ENCODE measurements around the gene RBCK1.
"Not testable (repeated sequence)": the region's sequence is repeated elsewhere in the genome, so short reads cannot be mapped to it uniquely, and the experiment has no call there.

RBCK1 gene

GRCh38 chr20:440148-440547 is 32.0 kb downstream of the RBCK1 start:
- DNase-seq, result no peak

DNA sequence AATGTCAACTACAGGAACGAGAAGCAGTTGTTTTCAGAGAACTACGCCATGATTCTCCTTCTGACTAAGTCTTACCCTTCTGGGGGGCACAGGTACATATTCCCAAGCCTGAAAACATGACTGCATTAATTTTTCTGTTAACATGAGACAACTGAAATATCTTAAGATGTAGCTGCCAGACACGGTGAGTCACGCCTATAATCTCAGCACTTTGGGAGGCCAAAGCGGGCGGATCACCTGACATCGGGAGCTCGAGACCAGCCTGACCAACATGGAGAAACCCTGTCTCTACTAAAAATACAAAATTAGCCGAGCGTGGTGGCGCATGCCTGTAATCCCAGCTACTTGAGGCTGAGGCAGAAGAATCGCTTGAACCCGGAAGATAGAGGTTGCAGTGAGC is 32.5 kb downstream of the RBCK1 start:
- DNase-seq, result no peak

DNA sequence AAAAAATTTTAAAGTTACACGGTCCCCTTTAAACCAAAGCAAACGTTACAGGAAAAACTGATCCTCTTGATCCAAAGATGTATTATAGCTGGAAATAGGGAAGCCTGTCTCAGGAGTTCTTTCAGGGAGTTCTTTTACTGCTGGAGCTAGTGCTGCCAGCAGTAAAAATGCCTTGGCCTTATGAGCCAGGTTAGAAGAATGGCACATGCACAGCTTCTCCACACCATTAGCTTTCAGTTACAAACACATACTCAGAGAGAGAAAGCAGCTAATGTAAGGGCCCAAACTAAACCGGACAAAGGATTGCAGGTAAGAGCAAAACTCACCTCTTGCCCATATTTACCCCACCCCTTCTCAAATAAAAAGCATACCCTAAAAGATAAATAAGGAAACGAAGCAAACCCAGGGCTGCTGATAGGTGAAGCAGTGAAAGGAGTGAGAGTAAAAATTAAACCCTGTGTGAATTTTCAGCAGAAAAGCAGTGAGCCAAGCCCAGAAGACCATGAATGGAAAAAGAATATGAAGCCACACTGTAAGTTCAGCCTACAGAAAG is 35.2 kb downstream of the RBCK1 start:
- DNase-seq, result no peak

- DNase-seq, result no peak
Measured at GRCh38 chr20:444117-444516, 36.0 kb downstream of the RBCK1 start.

DNA sequence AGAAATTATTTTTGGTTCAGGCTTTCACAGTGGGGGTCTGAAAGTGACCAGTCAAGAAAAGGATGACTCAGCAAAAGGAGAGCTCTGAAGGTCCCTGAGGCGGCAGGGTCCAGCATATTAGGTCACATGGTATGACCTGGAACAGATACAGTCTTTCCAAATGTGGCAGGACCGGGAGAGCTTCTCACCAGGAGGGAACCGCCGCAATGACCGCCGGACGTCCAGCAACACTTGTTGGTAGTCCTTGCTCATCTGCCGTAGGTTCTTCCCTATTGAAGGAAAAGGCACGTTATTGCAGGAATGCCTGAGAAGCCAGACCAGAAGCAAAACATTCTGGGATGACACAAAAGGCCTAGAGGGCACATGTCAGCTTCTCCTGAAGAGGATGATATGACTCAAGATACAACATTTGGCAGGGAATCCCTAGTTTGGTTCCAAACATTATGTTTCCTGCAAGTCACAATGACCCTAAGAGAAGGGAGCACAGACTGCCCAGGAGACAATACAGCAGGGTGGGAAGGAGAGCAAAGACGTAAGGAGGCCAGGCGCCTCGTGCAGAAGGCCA is 36.8 kb downstream of the RBCK1 start:
- DNase-seq, result no peak

DNA sequence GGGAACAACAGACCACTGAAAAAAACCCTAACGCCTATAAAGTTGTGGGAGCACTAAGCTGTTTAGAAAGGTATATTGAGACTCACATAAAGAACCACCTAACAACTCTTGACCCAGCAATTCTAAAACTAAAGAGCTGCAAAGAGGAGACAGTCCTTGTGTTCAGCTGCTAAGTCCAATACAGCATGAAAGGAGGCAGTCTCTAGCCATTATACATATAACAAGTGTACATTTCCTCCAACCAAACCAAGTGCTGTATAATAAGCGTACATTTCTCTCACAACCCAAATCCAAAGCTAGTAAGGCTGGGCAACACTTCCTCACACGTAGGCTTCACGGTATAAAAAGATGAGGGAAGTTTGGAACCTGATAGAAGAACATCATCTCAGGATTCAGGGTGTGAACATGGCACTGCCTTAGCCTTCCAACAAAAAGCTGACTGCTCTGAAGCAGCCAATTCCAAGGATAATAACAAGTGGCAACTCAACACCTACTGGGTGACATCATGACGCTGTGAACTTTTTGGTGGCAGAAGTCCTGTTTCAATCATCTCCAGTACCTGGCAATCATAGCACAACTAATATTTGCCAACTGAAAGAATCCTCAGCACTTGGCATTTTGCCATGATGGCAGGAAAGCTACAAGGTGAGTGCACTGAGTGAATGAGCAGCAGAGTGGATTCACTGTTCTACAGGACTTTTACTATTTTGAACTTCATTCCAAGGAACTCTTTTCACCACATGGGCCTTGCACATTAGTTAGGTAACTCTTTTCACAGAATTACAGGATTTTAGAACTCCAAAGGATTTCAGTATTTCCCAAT is 37.6 kb downstream of the RBCK1 start:
- no peak for DNase-seq

- DNase-seq, result not testable (repeated sequence)
Measured at GRCh38 chr20:452021-452420, 43.9 kb downstream of the RBCK1 start.

DNA sequence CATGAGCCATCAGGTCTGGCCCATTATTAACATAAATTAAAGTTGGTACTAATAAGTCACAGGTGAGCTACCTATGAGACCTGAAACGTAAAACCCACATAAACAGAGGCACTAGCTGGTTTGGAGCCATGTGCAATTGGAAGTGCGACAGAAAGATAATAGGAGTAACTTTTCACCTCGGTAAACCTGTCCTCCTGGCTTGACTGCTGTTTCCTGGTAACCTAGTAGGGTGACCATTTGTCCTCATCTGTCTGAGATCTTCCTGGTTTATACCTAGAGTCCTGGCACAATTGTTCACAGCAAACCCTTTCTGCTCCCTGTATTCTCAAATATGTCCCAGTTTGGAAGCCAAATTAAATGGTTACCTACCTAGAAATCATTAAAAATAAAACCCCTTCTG is 46.9 kb downstream of the RBCK1 start:
- no peak for DNase-seq

DNA sequence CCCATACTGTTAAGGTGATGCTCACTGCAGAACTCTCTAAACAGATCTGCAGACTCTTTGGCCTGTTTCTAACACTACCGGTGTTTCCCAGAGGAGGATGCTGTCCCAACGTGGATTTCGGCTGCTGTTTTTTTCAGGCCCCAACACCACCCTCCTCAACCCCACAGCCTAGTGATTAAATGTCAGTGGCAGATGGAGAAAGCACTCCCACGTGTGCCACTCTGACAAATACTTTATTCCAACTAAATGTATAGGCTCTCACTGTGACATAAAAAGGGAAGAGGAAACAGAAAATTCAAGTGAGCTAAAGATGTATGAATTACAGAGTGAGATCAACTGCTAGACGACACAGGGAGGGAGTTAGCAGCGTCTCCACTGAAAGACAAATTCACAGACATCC is 50.7 kb downstream of the RBCK1 start:
- DNase-seq, result no peak

DNA sequence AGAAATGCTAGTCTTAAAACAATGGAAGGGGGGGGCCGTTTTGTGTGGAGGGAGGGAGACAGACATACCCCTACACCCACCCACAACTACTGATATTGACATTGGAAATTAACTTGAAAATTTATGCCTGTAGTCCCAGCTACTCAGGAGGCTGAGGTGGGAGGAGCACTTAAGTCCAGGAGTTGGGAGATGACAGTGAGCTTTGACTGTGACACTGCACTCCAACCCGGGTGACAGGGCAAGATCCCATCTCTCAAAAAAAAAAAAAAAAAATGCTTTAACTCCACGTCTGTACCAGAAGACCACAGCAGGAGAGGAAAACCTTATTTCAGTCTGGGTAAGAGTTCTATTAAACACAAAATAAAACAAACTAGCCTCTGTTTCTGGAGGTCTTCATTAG is 52.1 kb downstream of the RBCK1 start:
- no peak for DNase-seq

DNA sequence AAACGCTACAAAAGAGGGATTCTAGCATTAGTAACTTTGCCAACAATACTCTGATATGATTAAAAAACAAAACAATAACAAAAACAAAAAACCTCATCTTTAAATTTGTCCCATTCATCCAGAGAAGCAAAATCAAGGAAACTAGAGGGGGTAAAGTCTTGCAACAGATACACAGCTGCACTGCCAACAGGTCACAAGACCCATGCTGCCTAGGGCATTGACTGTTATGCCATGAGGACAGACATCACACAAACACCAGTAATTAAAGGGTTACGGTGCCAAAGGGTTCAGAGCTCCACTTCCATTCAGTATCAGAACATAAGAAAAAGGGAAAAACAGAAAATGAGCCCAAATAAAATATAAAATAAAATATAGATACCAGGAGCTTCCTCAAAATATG is 52.6 kb downstream of the RBCK1 start:
- no peak for DNase-seq

DNA sequence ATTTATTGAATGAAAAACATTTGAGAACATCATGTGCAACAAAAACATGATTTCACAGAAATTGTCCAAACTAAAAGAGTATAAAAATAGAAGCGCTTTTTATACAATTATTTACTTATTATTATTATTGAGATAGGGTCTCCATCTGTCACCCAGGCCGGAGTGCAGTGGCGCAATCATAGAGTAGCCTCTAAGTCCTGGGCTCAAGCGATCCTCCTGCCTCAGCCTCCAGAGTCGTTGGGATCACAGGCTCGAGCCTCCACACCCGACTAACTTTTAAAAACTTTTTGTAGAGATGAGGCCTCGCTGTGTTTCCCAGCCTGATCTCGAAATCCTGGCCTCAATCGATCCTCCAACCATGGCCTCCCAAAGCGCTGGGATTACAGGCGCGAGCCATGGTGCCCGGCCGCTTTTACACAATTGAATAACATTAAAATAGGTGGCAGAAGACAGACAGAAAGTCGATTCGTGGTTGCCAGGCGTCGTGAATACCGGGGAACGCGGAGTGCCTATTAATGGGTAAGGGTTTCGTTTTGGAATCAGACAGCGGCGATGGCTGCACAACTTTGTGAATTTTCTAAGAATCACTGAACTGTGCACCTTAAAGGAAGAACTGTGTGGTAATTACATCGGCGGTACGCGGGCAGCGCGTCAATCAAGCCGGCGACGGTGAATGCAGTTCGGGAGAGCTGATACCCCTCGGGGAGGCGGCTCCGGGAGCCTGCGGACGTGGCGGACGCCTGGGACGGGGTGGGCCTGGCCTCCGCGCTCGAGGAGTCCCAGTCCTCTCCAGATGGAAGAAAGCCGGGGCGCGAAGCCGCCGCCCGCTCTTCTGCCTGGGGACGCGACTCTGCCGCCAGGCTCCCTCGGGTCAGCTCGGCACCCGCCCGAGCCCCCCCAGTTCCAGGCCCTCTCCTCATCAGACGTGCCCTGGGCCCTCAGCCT is 53.4 kb downstream of the RBCK1 start:
- peak; percentile 11 to 16 for DNase-seq

DNA sequence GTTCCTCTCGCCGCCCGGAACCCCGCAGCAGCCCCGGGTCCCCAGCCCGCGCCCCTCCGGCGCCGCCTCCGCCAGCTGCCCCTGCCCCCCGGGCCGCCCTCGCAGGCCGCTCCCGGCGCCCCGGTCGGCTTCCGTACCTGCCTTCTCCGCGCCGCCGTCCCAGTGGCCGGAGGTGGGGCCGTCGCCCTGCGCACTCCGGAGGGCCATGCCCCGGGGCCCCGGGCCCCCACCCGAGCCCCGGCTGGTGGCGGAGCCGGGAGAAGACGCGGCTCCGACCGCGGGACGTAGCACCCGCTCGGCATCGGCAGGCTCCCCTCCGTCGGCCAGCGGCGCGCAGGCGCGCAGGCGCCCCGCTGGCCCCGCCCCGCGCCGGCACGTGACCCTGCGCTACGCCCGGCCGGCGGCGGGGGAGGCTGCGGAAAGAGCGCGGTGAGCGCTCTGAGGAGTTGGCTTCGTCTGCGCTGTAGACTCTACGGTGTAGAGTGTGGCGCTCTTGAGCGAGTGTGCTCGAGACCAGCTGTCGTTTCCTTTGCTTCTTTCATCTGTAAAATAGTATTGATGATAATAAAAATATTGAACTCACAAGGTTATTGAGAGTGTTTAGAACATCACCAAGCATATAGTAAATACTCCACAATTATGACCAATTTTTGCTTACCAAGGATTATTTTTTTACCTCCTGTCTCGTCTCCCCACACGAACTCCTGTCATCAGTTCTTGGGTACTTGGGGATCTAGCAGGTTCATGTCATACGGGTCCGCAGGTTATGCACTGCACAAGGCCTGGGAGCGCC is 54.3 kb downstream of the RBCK1 start, which contains the start of gene TBC1D20:
Gene TBC1D20, minus strand, starts transcription at position 335 of the 793 bp plus-strand sequence. Its CDS starts 128 bp downstream, at position 207.
- DNase-seq, result peak; percentile 50 to 95

- no peak for DNase-seq
Measured at GRCh38 chr20:467755-468154, 59.7 kb downstream of the RBCK1 start.

DNA sequence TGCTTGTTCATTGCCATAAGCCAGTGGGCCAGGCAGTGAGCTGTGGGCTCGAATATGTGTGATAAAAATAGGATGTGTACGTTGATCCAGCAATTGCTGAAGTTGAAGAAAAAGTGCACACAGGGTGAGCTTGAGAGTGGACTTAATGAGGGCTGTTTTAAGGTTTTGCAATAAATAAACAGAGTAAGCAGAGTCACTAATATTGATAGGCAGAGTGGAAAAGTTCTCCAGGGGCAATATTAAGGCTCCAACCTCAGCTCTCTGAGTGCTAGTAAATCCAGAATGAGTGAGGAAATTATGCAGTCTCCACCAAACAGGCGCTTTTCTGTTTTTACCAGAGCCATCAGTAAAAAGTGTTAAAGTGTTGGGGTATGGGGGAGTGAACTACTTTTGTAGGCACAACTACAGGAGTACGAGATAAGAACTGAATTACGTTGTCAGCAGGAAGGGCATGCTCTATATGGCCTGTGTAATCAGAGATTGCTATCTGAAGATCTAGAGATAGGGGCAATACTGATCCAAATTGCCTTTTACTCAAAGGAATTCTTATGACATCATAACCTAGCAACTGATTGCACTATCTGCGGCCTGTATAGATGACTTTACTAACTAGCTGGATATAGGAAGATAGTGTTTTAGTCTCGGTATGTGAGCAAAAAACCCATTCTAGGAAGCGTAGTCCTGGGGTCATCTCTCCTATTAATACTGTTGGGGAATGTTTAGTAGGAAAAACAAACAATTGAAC is 61.8 kb downstream of the RBCK1 start:
- no peak for DNase-seq

DNA sequence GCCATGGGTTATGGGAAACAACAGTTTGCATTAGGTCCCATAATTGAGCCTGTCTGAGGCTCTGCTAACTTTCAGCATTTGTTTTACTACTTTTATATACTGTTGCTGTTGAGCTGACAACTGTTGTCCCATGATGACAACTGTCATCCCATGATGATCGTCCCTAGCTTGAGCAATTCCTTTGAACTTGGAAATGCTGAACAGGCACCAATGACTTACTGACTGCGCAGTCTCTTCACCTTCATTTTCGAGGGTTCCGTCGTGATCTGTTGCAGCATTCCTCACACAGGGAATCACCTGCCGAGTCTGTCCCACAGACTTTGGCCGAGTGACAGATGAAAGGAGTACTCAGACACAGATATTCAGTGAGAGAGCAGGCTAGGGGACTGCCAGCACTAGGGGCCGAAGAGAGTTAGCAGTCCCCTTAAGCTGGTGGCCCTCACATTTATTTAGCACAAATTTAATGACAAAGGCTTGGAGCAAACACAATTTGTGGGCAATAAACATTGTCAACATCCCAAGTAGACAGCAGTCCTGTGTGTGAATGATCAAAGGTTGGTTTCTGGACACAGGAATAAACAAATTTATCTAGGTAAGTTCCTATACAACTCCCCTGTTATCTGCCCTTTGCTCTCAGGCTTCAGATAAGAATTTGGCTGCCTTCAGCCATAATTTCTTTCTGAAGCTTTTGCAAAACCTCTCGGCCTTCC is 64.2 kb downstream of the RBCK1 start:
- DNase-seq, result no peak

- DNase-seq, result no peak
Measured at GRCh38 chr20:472889-473292, 64.8 kb downstream of the RBCK1 start.

DNA sequence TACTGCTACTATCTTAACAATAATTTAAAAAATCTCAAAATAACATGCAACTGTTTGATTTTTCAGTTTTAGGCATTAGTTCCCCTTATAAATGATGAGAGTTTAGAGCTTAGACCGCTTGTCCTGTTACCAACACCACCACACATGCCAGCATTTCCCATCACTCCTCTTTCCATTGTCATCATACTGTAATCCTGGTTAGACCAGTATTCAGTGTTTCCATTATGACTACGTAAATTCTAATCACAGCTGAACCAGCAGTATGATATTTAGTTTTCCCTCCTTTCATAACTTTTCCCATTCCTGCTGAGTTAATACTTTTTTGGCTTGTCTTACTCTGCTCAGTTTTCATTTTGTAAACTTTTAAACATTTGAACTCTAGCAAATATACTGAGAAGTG is 66.5 kb downstream of the RBCK1 start:
- DNase-seq, result no peak

DNA sequence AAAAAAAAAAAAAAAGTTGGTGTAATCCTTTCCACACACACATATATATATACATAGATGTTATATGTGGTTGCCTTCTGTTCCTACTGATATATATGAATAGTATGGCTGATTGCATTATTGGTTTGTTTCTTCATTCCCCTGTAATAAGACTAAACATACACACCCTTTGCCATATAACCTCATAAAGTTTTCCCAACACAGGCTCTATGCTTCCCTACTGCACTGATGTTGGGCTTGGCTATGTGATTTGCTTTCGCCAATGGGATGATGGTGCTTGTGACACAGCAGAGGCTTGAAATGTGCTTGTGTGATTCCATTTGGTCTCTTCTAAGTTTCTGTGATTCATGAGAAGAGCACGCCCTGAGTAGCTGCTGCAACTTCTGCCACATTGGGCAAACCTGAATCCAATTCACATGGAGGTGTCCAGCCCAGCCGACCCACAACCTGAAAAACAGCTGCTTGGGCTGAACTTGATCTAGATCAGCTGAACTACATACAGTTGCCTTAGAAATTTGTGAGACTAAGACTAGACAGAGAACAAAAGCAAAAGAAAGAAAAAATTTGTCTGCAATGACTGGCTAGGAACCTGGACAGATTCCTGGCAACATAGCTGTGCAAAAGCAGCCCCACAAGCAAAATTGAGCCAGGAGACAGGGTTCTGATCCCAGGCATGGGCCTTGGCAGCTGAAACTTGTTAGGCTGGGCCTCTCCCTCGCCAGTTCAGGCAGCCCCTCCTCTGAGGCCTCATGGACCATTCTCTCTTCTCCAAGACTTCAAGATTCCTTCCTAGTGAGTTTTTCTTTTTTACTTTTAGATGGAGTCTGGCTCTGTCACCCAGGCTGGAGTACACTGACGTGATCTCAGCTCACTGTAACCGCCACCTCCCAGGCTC is 67.6 kb downstream of the RBCK1 start:
- DNase-seq, result no peak
